ENCODE results near the gene DPP7. TPM values are rescaled to one million over a fixed set of nuclear protein-coding genes. Genes with fewer than 3 reads are reported as not detected.

DPP7 gene
- total and polyA plus RNA-seq, 2 of the 8 experiments (the other 6 are each of a cell fraction or from before 2014, with no cell fraction given): 21.2 to 26.8 TPM

- no peak overlapping the region; a peak in 2 of 7 replicates for H3K9ac ChIP-seq (replicated peaks in 1 of 4; ENCODE audit: extremely low read depth in 1 of 4, low read depth in 3 of 4, low read length in 3 of 4)
- H3K27ac ChIP-seq (ENCODE audit: low read depth, low read length): peak overlapping the region; percentile 8; the same call in 1 of the 2 replicates
- H4K20me1 ChIP-seq (replicated peaks in 1 of 2; ENCODE audit: control insufficient read depth in 1 of 2, insufficient read depth in 2 of 2, low read length in 2 of 2): peaks cover 0 to 7% of the 10 kb centered on the region in 2 experiments
- no peak overlapping the region for H3K4me3 ChIP-seq (ENCODE audit: extremely low read depth in 1 of 4, insufficient read depth in 2 of 4, low read depth in 3 of 4, low read length in 4 of 4)
- peak overlapping the region; percentile 4 for H4K91ac ChIP-seq (replicated peaks; ENCODE audit: insufficient read length, low read length)
- ChIA-PET CTCF (ENCODE audit: partially characterized antibody) (interaction anchor here (0.9 to 4.6 kb wide), 7 partner anchors 9 to 45 kb away, joined by 3 to 27 read pairs (median 4); partner anchors contain the start of gene NPDC1), POLR2A (ENCODE audit: partially characterized antibody) (interaction anchor here (0.7 to 2.1 kb wide), 4 partner anchors 12 to 266 kb away, joined by 3 to 9 read pairs (median 4); partner anchors contain the start of gene MAN1B1)
- H3K79me1 ChIP-seq (ENCODE audit: low read depth, low read length): no peaks in the 10 kb centered on the region
- DNase-seq (ENCODE audit: low read depth in 1 of 2, low spot score in 2 of 2) (no peak), FAIRE-seq (no peak)
- H2AFZ ChIP-seq (ENCODE audit: low read length): no peak overlapping the region
- peaks cover 21% of the 10 kb centered on the region for H3K23me2 ChIP-seq (ENCODE audit: low read depth, low read length)
- no peak overlapping the region; the same call in 1 of the 2 replicates for H4K8ac ChIP-seq (ENCODE audit: extremely low read depth, insufficient read depth, low read length)
- peak overlapping the region; percentile 71 for H3K4ac ChIP-seq (replicated peaks; ENCODE audit: insufficient read length, low read depth, low read length)
- no peak for TF ChIP-seq CEBPB (IDR thresholded peaks at IDR 0.05; ENCODE audit: low read depth, low read length)
- peak; percentile 17 for TF ChIP-seq TAF7 (optimal IDR thresholded peaks at IDR 0.05; ENCODE audit: borderline replicate concordance, low read depth, low read length)
- TF ChIP-seq TEAD4 (IDR thresholded peaks at IDR 0.05; ENCODE audit: low read depth, low read length): peak; percentile 20; the same call in 1 of the 2 replicates
- no peak overlapping the region for H3K23ac ChIP-seq (ENCODE audit: insufficient read length)
- no peak overlapping the region for H2AK5ac ChIP-seq (ENCODE audit: low read depth, low read length)
- H2BK15ac ChIP-seq (ENCODE audit: low read length): peak overlapping the region; percentile 9
- H3K9me3 ChIP-seq (ENCODE audit: insufficient read depth in 2 of 2, low read depth in 1 of 2, low read length in 1 of 2): no peaks in the 10 kb centered on the region
- no peak overlapping the region for H2BK120ac ChIP-seq (replicated peaks; ENCODE audit: low read depth, low read length)
- H2BK12ac ChIP-seq (ENCODE audit: low read depth, low read length): peak overlapping the region; percentile 52; the same call in 1 of the 2 replicates
- no peaks in the 10 kb centered on the region; a peak in 1 of 8 replicates for H3K36me3 ChIP-seq (ENCODE audit: control insufficient read depth in 2 of 4, insufficient read depth in 4 of 4, low read length in 3 of 4)
- H3K14ac ChIP-seq (ENCODE audit: insufficient read length): no peak overlapping the region
- no peak overlapping the region for H3K18ac ChIP-seq (ENCODE audit: extremely low read depth, low read length)
- H3K79me2 ChIP-seq (ENCODE audit: control insufficient read depth in 1 of 2, insufficient read depth in 2 of 2, low read length in 2 of 2): no peaks in the 10 kb centered on the region
- H2BK5ac ChIP-seq (ENCODE audit: low read depth, low read length): peak overlapping the region; percentile 61
- H3K56ac ChIP-seq (replicated peaks; ENCODE audit: insufficient read length, low read depth, low read length): no peak overlapping the region
- whole genome bisulfite sequencing, 2 experiments (ENCODE audit: extremely low coverage in 1 of 2, insufficient coverage in 1 of 2, insufficient read length in 1 of 2, insufficient replicate concordance in 2 of 2, low coverage in 1 of 2, low lambda C conversion rate in 2 of 2, missing lambda C conversion rate in 1 of 2): 63% methylated on average over 12 of the region's 12 CpGs; no CpG with 5 or more reads in 1 of the 2 experiments
- H3K4me1 ChIP-seq (replicated peaks in 1 of 4; ENCODE audit: control insufficient read depth in 3 of 4, insufficient read depth in 4 of 4, low read length in 3 of 4): peaks cover 0 to 27% (median 19%) of the 10 kb centered on the region in 4 experiments; a peak in 6 of 7 replicates
- peaks cover 20 to 43% (median 31%) of the 10 kb centered on the region in 4 experiments for H3K27me3 ChIP-seq (replicated peaks in 1 of 4; ENCODE audit: control insufficient read depth in 3 of 4, extremely low read depth in 1 of 4, insufficient read depth in 3 of 4, low read length in 3 of 4)
- H4K5ac ChIP-seq (ENCODE audit: insufficient read length, low read depth, low read length): no peak overlapping the region
- peak overlapping the region in 1 of 2 experiments; percentile 6; a peak in 1 of 4 replicates for H3K4me2 ChIP-seq (ENCODE audit: insufficient read depth in 1 of 2, low read depth in 2 of 2, low read length in 2 of 2)
- H2BK20ac ChIP-seq (ENCODE audit: low read length): no peak overlapping the region
These were observed 39.8 kb downstream of the DPP7 start for GRCh38 chr9:137074657-137075274.
